K562 (cell line): ENCODE results near the gene PRDM4. TPM values are rescaled to one million over a fixed set of nuclear protein-coding genes. Genes with fewer than 3 reads are reported as not detected.

Source experiments
- BMI1 ChIP-seq: fragments of 150-350 bp; IDR thresholded peaks from 2 replicates; pipeline ENCODE4 v1.6.1; 2014; ENCODE audit warnings: low read length
- FOXP4 ChIP-seq: sonication (generic); formaldehyde crosslinking; IDR thresholded peaks from 2 replicates; pipeline ENCODE4 v1.8.0; 2022; ENCODE audit warnings: mild to moderate bottlenecking, missing genetic modification reagents, borderline replicate concordance
- GTF2B ChIP-seq: IDR thresholded peaks from 2 replicates; pipeline ENCODE4 v1.6.1; 2011; ENCODE audit not compliant: insufficient read length; ENCODE audit errors: extremely low read depth
- L3MBTL2 ChIP-seq: fragments of 450-650 bp; IDR thresholded peaks from 2 replicates; pipeline ENCODE4 v1.6.1; 2016; ENCODE audit warnings: mild to moderate bottlenecking, moderate library complexity
- NFE2 ChIP-seq: IDR thresholded peaks from 2 replicates; pipeline ENCODE4 v1.6.1; 2014; ENCODE audit warnings: antibody characterized with exemption, low read depth
- POLR3G ChIP-seq: IDR thresholded peaks from 2 replicates; pipeline ENCODE4 v1.6.1; 2011; ENCODE audit not compliant: insufficient read length, insufficient replicate concordance; ENCODE audit errors: extremely low read depth
- SLC30A9 ChIP-seq: fragments of 250-450 bp; sonication (Bioruptor Pico); IDR thresholded peaks from 2 replicates; pipeline ENCODE4 v1.8.0; 2022; ENCODE audit warnings: mild to moderate bottlenecking, moderate library complexity
- SMARCA5 ChIP-seq: fragments of 450-650 bp; IDR thresholded peaks from 2 replicates; pipeline ENCODE4 v1.6.1; 2016
- ZNF589 ChIP-seq: fragments of 200-800 bp; sonication (Bioruptor generic); IDR thresholded peaks from 2 replicates; pipeline ENCODE4 v1.6.1; 2016; ENCODE audit warnings: low read depth, missing genetic modification characterization, missing compliant biosample characterization
- ZNF77 ChIP-seq: fragments of 250-450 bp; sonication (Bioruptor Pico); IDR thresholded peaks from 2 replicates; pipeline ENCODE4 v1.5.0; 2020
- polyA plus RNA-seq, 8 experiments: library from polyadenylated mRNA; depleted of rRNA in 4 of 8; stranded (reverse) in 5 of 8; unstranded in 3 of 8; fragments of >200 nt; fragmentation: Nextera tagmentation in 2 of 8; fragmentation: Illumina TruSeq in 1 of 8; extraction: Ambion mirVana in 2 of 8; extraction: Trizol in 1 of 8; gene quantifications; 2 replicates each; pipeline versions ENCODE4 v1.2.1 to v1.2.3, GENCODE V29; 2011 to 2014; ENCODE audit warnings: inconsistent platforms in 1 of 8, missing spikeins in 1 of 8
- total RNA-seq, 7 experiments: library from RNA; depleted of rRNA in 6 of 7; stranded (reverse); fragments of >200 nt in 6 of 7; fragmentation: Illumina TruSeq in 2 of 7; extraction: Trizol in 2 of 7; gene quantifications; 2 replicates each; pipeline versions ENCODE4 v1.2.1 to v1.2.3, GENCODE V29; 2011 to 2021; ENCODE audit warnings: low replicate concordance in 1 of 7
- TF ChIP-seq, protein P1 (sequence below): fragments of 450-650 bp; formaldehyde crosslinking; IDR thresholded peaks from 2 replicates; pipeline ENCODE4 v1.4.0; 2022; ENCODE audit warnings: missing genetic modification characterization
- TF ChIP-seq, protein P2 (sequence below): fragments of 450-650 bp; formaldehyde crosslinking; IDR thresholded peaks from 2 replicates; pipeline ENCODE4 v1.4.0; 2020; ENCODE audit warnings: mild to moderate bottlenecking, moderate library complexity

Gene PRDM4
- total and polyA plus RNA-seq, 9 of the 15 experiments (the other 6 are each of a cell fraction or from before 2014, with no cell fraction given) = 5.9 to 26.0 (median 20.0) TPM

DNA sequence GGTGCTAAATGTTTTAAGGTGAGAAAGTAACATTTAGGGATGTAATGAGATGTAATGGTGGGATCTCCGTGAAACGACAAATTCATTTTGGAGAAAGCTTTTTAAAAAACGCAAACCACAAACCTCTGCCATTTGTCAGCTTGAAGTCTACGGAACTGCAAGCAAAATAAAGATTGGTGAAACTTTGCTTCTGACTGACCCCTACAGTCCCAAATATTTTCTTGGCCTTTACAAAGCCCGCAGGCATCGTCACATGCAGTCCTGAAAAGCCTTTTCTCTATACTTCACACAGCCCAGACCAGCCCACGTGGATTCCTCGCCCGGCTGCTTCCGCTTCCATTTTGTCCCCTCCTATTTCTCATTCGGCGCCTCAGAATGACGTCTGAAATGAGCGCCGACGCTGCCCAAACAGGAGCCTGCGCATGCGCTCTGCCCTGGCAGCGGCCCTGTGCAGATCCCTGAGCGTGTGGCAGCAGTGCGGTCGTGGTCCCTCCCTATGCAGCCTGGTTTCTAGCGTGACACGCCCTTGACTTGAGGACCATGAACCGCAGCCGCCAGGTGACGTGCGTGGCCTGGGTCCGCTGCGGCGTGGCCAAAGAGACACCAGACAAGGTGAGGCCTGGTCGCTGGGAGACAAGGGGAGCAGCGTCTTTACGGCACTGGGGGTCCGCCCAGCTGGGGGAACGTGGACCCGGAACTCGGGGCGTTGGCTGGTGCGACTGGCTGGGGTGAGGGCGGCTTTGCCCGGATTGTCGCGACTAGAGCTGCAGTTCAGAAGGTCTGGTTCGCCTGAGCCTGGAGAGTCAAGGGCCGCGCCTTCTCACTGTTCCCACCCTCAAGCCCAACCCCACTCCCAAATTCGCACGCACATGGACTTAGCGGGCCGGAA lies 75.3 kb downstream of the PRDM4 start, which contains the start of gene PWP1 (continued):
- TF ChIP-seq, protein P1, sequence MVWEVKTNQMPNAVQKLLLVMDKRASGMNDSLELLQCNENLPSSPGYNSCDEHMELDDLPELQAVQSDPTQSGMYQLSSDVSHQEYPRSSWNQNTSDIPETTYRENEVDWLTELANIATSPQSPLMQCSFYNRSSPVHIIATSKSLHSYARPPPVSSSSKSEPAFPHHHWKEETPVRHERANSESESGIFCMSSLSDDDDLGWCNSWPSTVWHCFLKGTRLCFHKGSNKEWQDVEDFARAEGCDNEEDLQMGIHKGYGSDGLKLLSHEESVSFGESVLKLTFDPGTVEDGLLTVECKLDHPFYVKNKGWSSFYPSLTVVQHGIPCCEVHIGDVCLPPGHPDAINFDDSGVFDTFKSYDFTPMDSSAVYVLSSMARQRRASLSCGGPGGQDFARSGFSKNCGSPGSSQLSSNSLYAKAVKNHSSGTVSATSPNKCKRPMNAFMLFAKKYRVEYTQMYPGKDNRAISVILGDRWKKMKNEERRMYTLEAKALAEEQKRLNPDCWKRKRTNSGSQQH (CRISPR knock-in tag) = 0 out of 2 replicates have a peak, but pooled peaks have one; percentile 7
- TF ChIP-seq SLC30A9 (CRISPR knock-in tag) = no peak
- TF ChIP-seq ZNF589 (CRISPR knock-in tag) = peak; percentile 30; the same call in 1 of the 2 replicates
- TF ChIP-seq NFE2 = no peak
- no peak for TF ChIP-seq POLR3G
- TF ChIP-seq SMARCA5 = no peak
- TF ChIP-seq, protein P2, sequence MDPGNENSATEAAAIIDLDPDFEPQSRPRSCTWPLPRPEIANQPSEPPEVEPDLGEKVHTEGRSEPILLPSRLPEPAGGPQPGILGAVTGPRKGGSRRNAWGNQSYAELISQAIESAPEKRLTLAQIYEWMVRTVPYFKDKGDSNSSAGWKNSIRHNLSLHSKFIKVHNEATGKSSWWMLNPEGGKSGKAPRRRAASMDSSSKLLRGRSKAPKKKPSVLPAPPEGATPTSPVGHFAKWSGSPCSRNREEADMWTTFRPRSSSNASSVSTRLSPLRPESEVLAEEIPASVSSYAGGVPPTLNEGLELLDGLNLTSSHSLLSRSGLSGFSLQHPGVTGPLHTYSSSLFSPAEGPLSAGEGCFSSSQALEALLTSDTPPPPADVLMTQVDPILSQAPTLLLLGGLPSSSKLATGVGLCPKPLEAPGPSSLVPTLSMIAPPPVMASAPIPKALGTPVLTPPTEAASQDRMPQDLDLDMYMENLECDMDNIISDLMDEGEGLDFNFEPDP = no peak
- no peak for TF ChIP-seq BMI1
- TF ChIP-seq FOXP4 (CRISPR knock-in tag) = no peak; the same call in 1 of the 2 replicates
- TF ChIP-seq GTF2B = no peak
- TF ChIP-seq ZNF77 (CRISPR knock-in tag) = no peak
- TF ChIP-seq L3MBTL2 = peak; percentile 93
